ENCODE measurements around the gene P4HB.

Gene P4HB

GRCh38 chr17:81868674-81869220, 8.4 kb upstream of the P4HB start:
- no peaks in the 10 kb centered on the region for H3K27me3 ChIP-seq (ENCODE audit: control insufficient read depth, insufficient read depth, low read length, poor library complexity, severe bottlenecking)
- no peaks in the 10 kb centered on the region for H3K9me3 ChIP-seq (ENCODE audit: control insufficient read depth, low read length)
- peak overlapping the region; percentile 16 for H3K27ac ChIP-seq (ENCODE audit: insufficient read depth, low read depth, low read length, poor library complexity, severe bottlenecking)
- 81 to 87% methylated on average over 30 of the region's 30 CpGs for WGBS, 2 experiments
- H3K4me3 ChIP-seq (ENCODE audit: insufficient read depth, low read depth, low read length) = no peak overlapping the region
- peaks cover under 1% of the 10 kb centered on the region for H3K36me3 ChIP-seq (ENCODE audit: control insufficient read depth, insufficient read depth, low read length)
- peaks cover 34% of the 10 kb centered on the region for H3K4me1 ChIP-seq (ENCODE audit: control insufficient read depth, insufficient read depth, low read length)

GRCh38 chr17:81867991-81868673, 7.8 kb upstream of the P4HB start:
- 88 to 89% methylated on average over 27 to 28 of the region's 28 CpGs for WGBS, 2 experiments
- H3K27me3 ChIP-seq (ENCODE audit: control insufficient read depth, insufficient read depth, low read length, poor library complexity, severe bottlenecking) = no peaks in the 10 kb centered on the region
- no peaks in the 10 kb centered on the region for H3K9me3 ChIP-seq (ENCODE audit: control insufficient read depth, low read length)
- H3K4me3 ChIP-seq (ENCODE audit: insufficient read depth, low read depth, low read length) = no peak overlapping the region
- peaks cover 7% of the 10 kb centered on the region for H3K36me3 ChIP-seq (ENCODE audit: control insufficient read depth, insufficient read depth, low read length)
- H3K27ac ChIP-seq (ENCODE audit: insufficient read depth, low read depth, low read length, poor library complexity, severe bottlenecking) = peak overlapping the region; percentile 16
- peaks cover 34% of the 10 kb centered on the region for H3K4me1 ChIP-seq (ENCODE audit: control insufficient read depth, insufficient read depth, low read length)

GRCh38 chr17:81867170-81867990, 7.0 kb upstream of the P4HB start:
- WGBS, 2 experiments = 81 to 83% methylated on average over 23 of the region's 23 CpGs
- H3K9me3 ChIP-seq (ENCODE audit: control insufficient read depth, low read length) = no peaks in the 10 kb centered on the region
- H3K36me3 ChIP-seq (ENCODE audit: control insufficient read depth, insufficient read depth, low read length) = peaks cover 9% of the 10 kb centered on the region
- H3K4me1 ChIP-seq (ENCODE audit: control insufficient read depth, insufficient read depth, low read length) = peaks cover 34% of the 10 kb centered on the region
- no peaks in the 10 kb centered on the region for H3K27me3 ChIP-seq (ENCODE audit: control insufficient read depth, insufficient read depth, low read length, poor library complexity, severe bottlenecking)
- no peak overlapping the region for H3K4me3 ChIP-seq (ENCODE audit: insufficient read depth, low read depth, low read length)
- H3K27ac ChIP-seq (ENCODE audit: insufficient read depth, low read depth, low read length, poor library complexity, severe bottlenecking) = peak overlapping the region; percentile 77

GRCh38 chr17:81866440-81867169, 6.3 kb upstream of the P4HB start:
- H3K27me3 ChIP-seq (ENCODE audit: control insufficient read depth, insufficient read depth, low read length, poor library complexity, severe bottlenecking) = no peaks in the 10 kb centered on the region
- no peaks in the 10 kb centered on the region for H3K9me3 ChIP-seq (ENCODE audit: control insufficient read depth, low read length)
- WGBS, 2 experiments = 94% methylated on average over 18 of the region's 18 CpGs
- no peak overlapping the region for H3K4me3 ChIP-seq (ENCODE audit: insufficient read depth, low read depth, low read length)
- peaks cover 34% of the 10 kb centered on the region for H3K4me1 ChIP-seq (ENCODE audit: control insufficient read depth, insufficient read depth, low read length)
- H3K36me3 ChIP-seq (ENCODE audit: control insufficient read depth, insufficient read depth, low read length) = peaks cover 9% of the 10 kb centered on the region
- peak overlapping the region; percentile 3 for H3K27ac ChIP-seq (ENCODE audit: insufficient read depth, low read depth, low read length, poor library complexity, severe bottlenecking)

- Histone ChIP-seq H3K9me3 (ENCODE audit: control insufficient read depth, low read length) (no peaks in the 10 kb centered on the region), H3K4me1 (ENCODE audit: control insufficient read depth, insufficient read depth, low read length) (peaks cover 34% of the 10 kb centered on the region), H3K36me3 (ENCODE audit: control insufficient read depth, insufficient read depth, low read length) (peaks cover 9% of the 10 kb centered on the region), H3K27ac (ENCODE audit: insufficient read depth, low read depth, low read length, poor library complexity, severe bottlenecking) (no peak overlapping the region), H3K27me3 (ENCODE audit: control insufficient read depth, insufficient read depth, low read length, poor library complexity, severe bottlenecking) (no peaks in the 10 kb centered on the region), H3K4me3 (ENCODE audit: insufficient read depth, low read depth, low read length) (no peak overlapping the region)
- 91 to 94% methylated on average over 18 of the region's 18 CpGs for WGBS, 2 experiments
Measured at GRCh38 chr17:81865733-81866439, 5.6 kb upstream of the P4HB start.

GRCh38 chr17:81865358-81865732, 5.0 kb upstream of the P4HB start:
- Histone ChIP-seq H3K4me3 (ENCODE audit: insufficient read depth, low read depth, low read length) (no peak overlapping the region), H3K4me1 (ENCODE audit: control insufficient read depth, insufficient read depth, low read length) (peaks cover 34% of the 10 kb centered on the region), H3K27ac (ENCODE audit: insufficient read depth, low read depth, low read length, poor library complexity, severe bottlenecking) (no peak overlapping the region), H3K9me3 (ENCODE audit: control insufficient read depth, low read length) (no peaks in the 10 kb centered on the region), H3K27me3 (ENCODE audit: control insufficient read depth, insufficient read depth, low read length, poor library complexity, severe bottlenecking) (no peaks in the 10 kb centered on the region), H3K36me3 (ENCODE audit: control insufficient read depth, insufficient read depth, low read length) (peaks cover 9% of the 10 kb centered on the region)
- WGBS, 2 experiments = 96% methylated on average over 8 of the region's 8 CpGs

- Histone ChIP-seq H3K27me3 (ENCODE audit: control insufficient read depth, insufficient read depth, low read length, poor library complexity, severe bottlenecking) (no peaks in the 10 kb centered on the region), H3K9me3 (ENCODE audit: control insufficient read depth, low read length) (no peaks in the 10 kb centered on the region), H3K36me3 (ENCODE audit: control insufficient read depth, insufficient read depth, low read length) (peaks cover 9% of the 10 kb centered on the region), H3K4me1 (ENCODE audit: control insufficient read depth, insufficient read depth, low read length) (peaks cover 29% of the 10 kb centered on the region), H3K4me3 (ENCODE audit: insufficient read depth, low read depth, low read length) (no peak overlapping the region), H3K27ac (ENCODE audit: insufficient read depth, low read depth, low read length, poor library complexity, severe bottlenecking) (no peak overlapping the region)
- 92 to 94% methylated on average over 9 of the region's 9 CpGs for WGBS, 2 experiments
Measured at GRCh38 chr17:81863833-81864768, 3.8 kb upstream of the P4HB start.

- Histone ChIP-seq H3K4me3 (ENCODE audit: insufficient read depth, low read depth, low read length) (no peak overlapping the region), H3K27ac (ENCODE audit: insufficient read depth, low read depth, low read length, poor library complexity, severe bottlenecking) (no peak overlapping the region), H3K9me3 (ENCODE audit: control insufficient read depth, low read length) (no peaks in the 10 kb centered on the region), H3K36me3 (ENCODE audit: control insufficient read depth, insufficient read depth, low read length) (peaks cover 18% of the 10 kb centered on the region), H3K4me1 (ENCODE audit: control insufficient read depth, insufficient read depth, low read length) (peaks cover 24% of the 10 kb centered on the region), H3K27me3 (ENCODE audit: control insufficient read depth, insufficient read depth, low read length, poor library complexity, severe bottlenecking) (no peaks in the 10 kb centered on the region)
- 93 to 95% methylated on average over 6 of the region's 6 CpGs for whole genome bisulfite sequencing, 2 experiments
Measured at GRCh38 chr17:81863123-81863675, 2.9 kb upstream of the P4HB start.

Data from ectodermal cell (in vitro differentiated cells).